T-cell (primary cell): ENCODE data around the gene SOX9. TPM values are rescaled to one million over a fixed set of nuclear protein-coding genes. Genes with fewer than 3 reads are reported as not detected.
"Not testable (repeated sequence)": the region's sequence is repeated elsewhere in the genome, so short reads cannot be mapped to it uniquely, and the experiment has no call there.

Experiments
- ATAC-seq, 4 experiments: fragments of 200-7000 bp in 3 of 4; fragments of 150-1000 bp in 1 of 4; cut with Tn5 transposase; replicated peaks in 1 of 4; 1 replicate in 3 of 4; 2 replicates in 1 of 4; pipeline ENCODE4 v1.10.0; 2021; ENCODE audit warnings: moderate library complexity in 3 of 4, mild to moderate bottlenecking in 2 of 4, moderate number of reproducible peaks in 1 of 4
- CTCF ChIA-PET, 2 donors: fragments of 300-600 bp; sonication (Branson Sonifier 250); formaldehyde crosslinking; loops; one replicate each; lab custom pipeline; 2022; ENCODE audit warnings: antibody characterized with exemption in 2 of 2; lab: Charles Lee
- POLR2A ChIA-PET, 2 donors: fragments of 300-600 bp; sonication (Branson Sonifier 250); formaldehyde crosslinking; loops; one replicate each; lab custom pipeline; 2022; ENCODE audit warnings: antibody characterized with exemption in 2 of 2; lab: Charles Lee
- DNase-seq, 35 experiments: peaks; one replicate each; pipeline versions ENCODE4 v3.0.0 to v3.0.0-alpha.2; 2013 to 2023
- H3K27ac ChIP-seq: one replicate; pipeline ENCODE4 v1.5.1; 2013; ENCODE audit warnings: low read length
- H3K27me3 ChIP-seq, 2 experiments: replicated peaks in 1 of 2; 1 replicate in 1 of 2; 2 replicates in 1 of 2; pipeline versions ENCODE4 v1.6.1 to v1.7.0; 2013; ENCODE audit warnings: low read length in 1 of 2, mixed read lengths in 1 of 2; ENCODE audit not compliant: control insufficient read depth in 2 of 2, insufficient read depth in 2 of 2; ENCODE audit errors: extremely low read depth in 1 of 2
- H3K36me3 ChIP-seq, 2 donors: 1 replicate in 1 of 2; 2 replicates in 1 of 2; pipeline versions ENCODE4 v1.6.1 to v1.7.0; 2013; ENCODE audit warnings: low read length in 1 of 2; ENCODE audit not compliant: control insufficient read depth in 2 of 2, insufficient read depth in 1 of 2; ENCODE audit errors: extremely low read depth in 1 of 2
- H3K4me1 ChIP-seq, 2 experiments: 1 replicate in 1 of 2; 2 replicates in 1 of 2; pipeline versions ENCODE4 v1.6.1 to v1.7.0; 2013; ENCODE audit warnings: low read length in 2 of 2, mixed read lengths in 1 of 2; ENCODE audit not compliant: insufficient read depth in 2 of 2, control insufficient read depth in 1 of 2; ENCODE audit errors: extremely low read depth in 1 of 2
- H3K4me3 ChIP-seq, 2 donors: 1 replicate in 1 of 2; 2 replicates in 1 of 2; pipeline versions ENCODE4 v1.5.1 to v1.7.0; 2013; ENCODE audit warnings: mild to moderate bottlenecking in 2 of 2, low read length in 1 of 2, moderate library complexity in 1 of 2; ENCODE audit not compliant: control insufficient read depth in 1 of 2; ENCODE audit errors: extremely low read depth in 1 of 2
- H3K9me3 ChIP-seq: 2 replicates; pipeline ENCODE4 v1.7.0; 2013
- H3K27ac Mint-ChIP-seq, 2 donors: one replicate each; pipeline ENCODE4 v1.8.0; 2020 to 2021; ENCODE audit warnings: mild to moderate bottlenecking in 2 of 2, mixed read lengths in 2 of 2
- H3K27me3 Mint-ChIP-seq, 2 donors: one replicate each; pipeline ENCODE4 v1.8.0; 2021 to 2022; ENCODE audit warnings: mixed read lengths in 2 of 2
- H3K36me3 Mint-ChIP-seq: one replicate; pipeline ENCODE4 v1.8.0; 2021; ENCODE audit warnings: mixed read lengths
- H3K4me1 Mint-ChIP-seq, 3 donors: one replicate each; pipeline ENCODE4 v1.8.0; 2020 to 2022; ENCODE audit warnings: mixed read lengths in 3 of 3, mild to moderate bottlenecking in 1 of 3
- H3K4me3 Mint-ChIP-seq, 3 donors: one replicate each; pipeline ENCODE4 v1.8.0; 2020 to 2022; ENCODE audit warnings: mild to moderate bottlenecking in 3 of 3, mixed read lengths in 3 of 3, moderate library complexity in 3 of 3
- H3K9me3 Mint-ChIP-seq, 3 donors: one replicate each; pipeline ENCODE4 v1.8.0; 2020 to 2022; ENCODE audit warnings: mixed read lengths in 3 of 3
- WGBS: methylation state at CpG from one replicate; pipeline ENCODE4 v1.1.5; 2013; ENCODE audit warnings: missing lambda C conversion rate; ENCODE audit not compliant: insufficient coverage; 5-methylcytosine and 5-hydroxymethylcytosine counted together
- total RNA-seq, 35 experiments: library from RNA in 6 of 35; stranded (reverse) in 6 of 35; fragments of 120-200 nt in 1 of 35; gene quantifications; one replicate each; pipeline versions ENCODE4 v1.2.1 to v1.2.4 and lab custom pipeline; 2013 to 2026

The SOX9 gene
- total RNA-seq, 5 donors from 2014 or later (not counting 1 experiment from before 2014, with no cell fraction given): 0.13 to 0.35 (median 0.23) TPM; not detected in 2

DNA sequence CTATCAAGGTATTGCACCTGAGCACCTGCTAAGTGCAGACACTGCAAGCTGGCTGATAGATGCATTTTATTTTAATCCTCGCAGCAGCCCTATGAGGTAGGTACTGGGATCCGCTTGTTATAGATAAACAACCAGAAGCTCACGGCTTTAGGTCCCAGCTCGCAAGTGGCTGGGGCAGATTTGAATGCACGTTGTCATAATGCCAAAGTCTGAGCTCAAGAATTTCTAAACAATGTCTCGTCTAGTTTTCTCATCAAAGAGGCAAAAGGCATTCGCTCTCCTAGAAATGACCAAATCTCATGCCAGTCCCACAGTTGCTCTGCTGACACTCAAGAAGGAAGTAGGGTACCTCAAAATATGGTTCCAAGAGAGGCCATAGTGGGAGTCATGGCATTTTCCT, 20.5 kb downstream of the SOX9 start:
- no peaks in the 10 kb centered on the region for H3K4me1 Mint-ChIP-seq
- Histone ChIP-seq H3K4me1 (no peaks in the 10 kb centered on the region), H3K36me3 (no peaks in the 10 kb centered on the region), H3K4me3 (no peak overlapping the region), H3K9me3 (no peaks in the 10 kb centered on the region), H3K27ac (no peak overlapping the region), H3K27me3 (no peaks in the 10 kb centered on the region)
- H3K9me3 Mint-ChIP-seq: no peaks in the 10 kb centered on the region
- H3K27me3 Mint-ChIP-seq: peaks cover 9 to 14% of the 10 kb centered on the region in 2 donors
- POLR2A ChIA-PET: no interaction called here
- H3K36me3 Mint-ChIP-seq: no peaks in the 10 kb centered on the region
- no peak overlapping the region for H3K27ac Mint-ChIP-seq
- CTCF ChIA-PET: no interaction called here
- DNase-seq (no peak), ATAC-seq (no peak)
- H3K4me3 Mint-ChIP-seq: no peak overlapping the region
- WGBS: 87% methylated on average over 4 of the region's 7 CpGs

GRCh38 chr17:72142097-72142496, 21.3 kb downstream of the SOX9 start:
- H3K27ac Mint-ChIP-seq, H3K4me1 ChIP-seq, ATAC-seq, H3K27ac ChIP-seq, CTCF ChIA-PET, DNase-seq, H3K36me3 Mint-ChIP-seq, H3K4me1 Mint-ChIP-seq, H3K36me3 ChIP-seq, POLR2A ChIA-PET, H3K4me3 ChIP-seq, H3K9me3 ChIP-seq, H3K4me3 Mint-ChIP-seq, H3K9me3 Mint-ChIP-seq, H3K27me3 ChIP-seq: not testable (repeated sequence)
- no CpG with 5 or more reads among the region's 11 CpGs for WGBS
- peaks cover 9 to 10% of the 10 kb centered on the region in 2 donors for H3K27me3 Mint-ChIP-seq

DNA sequence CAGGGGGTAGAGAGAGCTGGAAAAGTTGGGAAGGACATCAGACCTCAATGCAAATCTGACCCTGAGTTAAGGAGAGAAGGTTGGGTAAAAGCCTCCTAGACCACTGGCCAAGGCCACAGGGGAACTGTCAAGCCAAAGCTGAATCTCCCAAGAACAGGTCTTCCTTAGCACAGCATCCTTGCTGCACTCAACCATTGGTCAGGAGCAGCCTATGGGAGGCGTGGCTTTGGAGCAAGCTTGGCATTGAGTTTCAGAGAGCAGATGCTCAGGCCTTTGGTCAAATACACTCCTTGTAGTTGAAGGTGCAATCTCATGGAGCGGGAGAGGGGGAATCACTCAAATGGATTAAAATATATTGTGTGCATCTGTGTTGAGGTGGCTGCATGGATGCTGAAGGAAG, 21.8 kb downstream of the SOX9 start:
- ATAC-seq (no peak), DNase-seq (no peak)
- no peak overlapping the region for H3K4me3 Mint-ChIP-seq
- POLR2A ChIA-PET: no interaction called here
- no peak overlapping the region for H3K4me3 ChIP-seq
- no peaks in the 10 kb centered on the region for H3K4me1 ChIP-seq
- 93% methylated on average over 2 of the region's 2 CpGs for WGBS
- no peaks in the 10 kb centered on the region for H3K9me3 ChIP-seq
- no peaks in the 10 kb centered on the region for H3K4me1 Mint-ChIP-seq
- no peaks in the 10 kb centered on the region for H3K36me3 ChIP-seq
- CTCF ChIA-PET: no interaction called here
- H3K36me3 Mint-ChIP-seq: no peaks in the 10 kb centered on the region
- H3K27ac ChIP-seq: no peak overlapping the region
- H3K27me3 Mint-ChIP-seq: peaks cover 7% of the 10 kb centered on the region in 2 donors
- H3K27ac Mint-ChIP-seq: no peak overlapping the region
- H3K27me3 ChIP-seq: no peaks in the 10 kb centered on the region
- H3K9me3 Mint-ChIP-seq: no peaks in the 10 kb centered on the region

DNA sequence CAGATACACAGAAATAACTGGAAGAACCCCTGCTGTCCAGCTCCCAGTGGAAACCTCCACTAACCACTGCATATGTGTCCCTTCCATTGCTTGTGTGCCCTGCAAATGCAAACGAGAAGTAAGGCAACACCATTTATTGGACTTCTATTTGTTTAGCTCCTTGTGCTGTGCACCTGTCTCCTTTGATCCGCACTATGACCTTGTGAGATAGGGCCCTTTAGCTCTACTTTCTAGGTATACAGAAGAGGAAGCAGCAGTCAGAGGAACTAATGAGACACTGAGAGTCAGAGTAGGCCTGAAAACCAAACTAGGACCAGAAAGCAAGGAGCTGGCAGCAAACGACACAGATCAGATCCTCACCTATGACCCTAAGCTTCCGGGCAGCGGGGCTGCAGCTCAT, 22.4 kb downstream of the SOX9 start:
- H3K4me3 ChIP-seq: no peak overlapping the region
- H3K36me3 Mint-ChIP-seq: no peaks in the 10 kb centered on the region
- ATAC-seq (peak in 1 of 4 experiments; percentile 11), DNase-seq (no peak)
- ChIA-PET CTCF (no interaction called here), POLR2A (no interaction called here)
- H3K4me1 ChIP-seq: no peaks in the 10 kb centered on the region
- H3K27ac ChIP-seq: no peak overlapping the region
- H3K27me3 Mint-ChIP-seq: peaks cover 7% of the 10 kb centered on the region in 2 donors
- no peaks in the 10 kb centered on the region for H3K36me3 ChIP-seq
- H3K27me3 ChIP-seq: no peaks in the 10 kb centered on the region
- H3K27ac Mint-ChIP-seq: no peak overlapping the region
- 86% methylated on average over 5 of the region's 5 CpGs for WGBS
- H3K9me3 Mint-ChIP-seq: no peaks in the 10 kb centered on the region
- no peaks in the 10 kb centered on the region for H3K9me3 ChIP-seq
- H3K4me1 Mint-ChIP-seq: no peaks in the 10 kb centered on the region
- H3K4me3 Mint-ChIP-seq: no peak overlapping the region

GRCh38 chr17:72144101-72144500, 23.3 kb downstream of the SOX9 start:
- H3K4me1 Mint-ChIP-seq: no peaks in the 10 kb centered on the region
- Histone ChIP-seq H3K36me3 (no peaks in the 10 kb centered on the region), H3K9me3 (no peaks in the 10 kb centered on the region), H3K27ac (no peak overlapping the region), H3K4me3 (no peak overlapping the region), H3K4me1 (no peaks in the 10 kb centered on the region), H3K27me3 (no peaks in the 10 kb centered on the region)
- no CpG with 5 or more reads among the region's 2 CpGs for WGBS
- no peaks in the 10 kb centered on the region for H3K36me3 Mint-ChIP-seq
- DNase-seq: no peak
- POLR2A ChIA-PET: no interaction called here
- no peak for ATAC-seq
- CTCF ChIA-PET: no interaction called here
- H3K9me3 Mint-ChIP-seq: no peaks in the 10 kb centered on the region
- H3K4me3 Mint-ChIP-seq: no peak overlapping the region
- H3K27ac Mint-ChIP-seq: no peak overlapping the region
- H3K27me3 Mint-ChIP-seq: peaks cover 4 to 5% of the 10 kb centered on the region in 2 donors

- Mint-ChIP-seq H3K36me3 (no peaks in the 10 kb centered on the region), H3K9me3 (no peaks in the 10 kb centered on the region), H3K27ac (no peak overlapping the region), H3K27me3 (peaks cover 5 to 6% of the 10 kb centered on the region in 2 donors), H3K4me1 (no peaks in the 10 kb centered on the region), H3K4me3 (no peak overlapping the region)
- ChIA-PET CTCF (no interaction called here), POLR2A (no interaction called here)
- ATAC-seq (no peak), DNase-seq (no peak)
- H3K4me1 ChIP-seq: no peaks in the 10 kb centered on the region
- H3K9me3 ChIP-seq: no peaks in the 10 kb centered on the region
- no peak overlapping the region for H3K4me3 ChIP-seq
- H3K36me3 ChIP-seq: no peaks in the 10 kb centered on the region
- no peaks in the 10 kb centered on the region for H3K27me3 ChIP-seq
- WGBS: 85% methylated on average over 3 of the region's 3 CpGs
- no peak overlapping the region for H3K27ac ChIP-seq
Observed at GRCh38 chr17:72145562-72145961, 24.7 kb downstream of the SOX9 start.

DNA sequence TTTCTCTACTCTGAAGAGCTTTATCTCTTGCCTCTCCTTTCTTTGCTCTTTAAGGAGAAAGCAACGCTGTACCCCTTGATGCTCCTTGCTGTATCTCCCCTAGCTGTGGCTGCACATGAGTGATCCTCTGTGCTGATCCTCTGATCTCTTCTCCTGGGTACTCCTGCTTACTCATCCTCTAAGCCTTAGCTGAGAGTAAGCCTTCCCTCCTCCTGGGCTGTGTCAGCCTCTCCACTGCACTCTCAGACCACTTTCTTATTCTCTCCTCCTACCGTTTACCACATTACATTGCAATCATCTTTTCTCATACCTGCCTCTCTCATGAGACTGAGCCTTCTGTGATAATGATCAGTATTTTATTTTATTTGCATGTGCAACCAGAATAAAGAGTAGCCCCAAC, 25.1 kb downstream of the SOX9 start:
- POLR2A ChIA-PET: no interaction called here
- Mint-ChIP-seq H3K4me1 (no peaks in the 10 kb centered on the region), H3K4me3 (no peak overlapping the region), H3K36me3 (no peaks in the 10 kb centered on the region), H3K9me3 (no peaks in the 10 kb centered on the region), H3K27ac (no peak overlapping the region), H3K27me3 (peaks cover 3 to 7% of the 10 kb centered on the region in 2 donors)
- no peaks in the 10 kb centered on the region for H3K36me3 ChIP-seq
- ATAC-seq (no peak), DNase-seq (no peak)
- H3K4me3 ChIP-seq: no peak overlapping the region
- no peaks in the 10 kb centered on the region for H3K27me3 ChIP-seq
- WGBS: 88% methylated on average over 1 of the region's 2 CpGs
- no peaks in the 10 kb centered on the region for H3K4me1 ChIP-seq
- CTCF ChIA-PET: no interaction called here
- H3K9me3 ChIP-seq: no peaks in the 10 kb centered on the region
- no peak overlapping the region for H3K27ac ChIP-seq
